HepG2 (cell line): ENCODE measurements around the gene PTK7. TPM values are rescaled to one million over a fixed set of nuclear protein-coding genes. Genes with fewer than 3 reads are reported as not detected.
A peak's percentile ranks its signal among the peaks of the same experiment; 100 is the strongest.

Experiments used
- ATAC-seq: fragments of 200-7000 bp; cut with Tn5 transposase; 3 replicates; pipeline ENCODE4 v1.9.1; 2020; ENCODE audit warnings: mild to moderate bottlenecking, moderate library complexity
- BruUV-seq: library from RNA; stranded (reverse); fragments of 400-500 nt; replicated peaks from 2 replicates; lab custom pipeline; 2021; lab: Mats Ljungman, UMichigan
- CTCF ChIA-PET: fragments of 300-600 bp; formaldehyde crosslinking; extraction: SDS; loops from one replicate; lab custom pipeline; 2021; ENCODE audit warnings: low total read pairs, inconsistent platforms, low intra/inter-chr PET ratio; lab: Yijun Ruan, JAX
- POLR2A ChIA-PET: fragments of 350-600 bp; sonication (Branson Sonifier 250); formaldehyde crosslinking; loops from one replicate; lab custom pipeline; 2020; ENCODE audit warnings: antibody characterized with exemption, inconsistent platforms; lab: Yijun Ruan, JAX
- DNase-seq: peaks from one replicate; pipeline ENCODE4 v3.0.0-alpha.2; 2015; ENCODE audit warnings: low spot score
- FAIRE-seq: peaks from 3 replicates; lab custom pipeline; 2011; peaks lifted over from hg19 to GRCh38; lab: Jason Lieb, UNC
- H2AFZ ChIP-seq: one replicate; pipeline ENCODE4 v1.6.1; 2011; ENCODE audit warnings: low read length, inconsistent platforms
- H3K27ac ChIP-seq: fragments of 300-600 bp; 3 replicates; pipeline ENCODE4 v1.8.0; 2011; ENCODE audit warnings: mixed run types, mild to moderate bottlenecking, mixed read lengths, low read length, inconsistent platforms; ENCODE audit not compliant: insufficient read depth; ENCODE audit errors: extremely low read length
- H3K27me3 ChIP-seq, 2 experiments: fragments of 200-600 bp in 1 of 2; 2 replicates in 1 of 2; 3 replicates in 1 of 2; pipeline versions ENCODE4 v1.6.0 to v1.8.0; 2011; ENCODE audit warnings: low read length in 2 of 2, mild to moderate bottlenecking in 2 of 2, moderate library complexity in 2 of 2, inconsistent platforms in 1 of 2; ENCODE audit not compliant: insufficient read depth in 2 of 2, control insufficient read depth in 1 of 2
- H3K36me3 ChIP-seq, 2 experiments: fragments of 200-600 bp in 1 of 2; replicated peaks in 1 of 2; 2 replicates in 1 of 2; 3 replicates in 1 of 2; pipeline versions ENCODE4 v1.5.1 to v1.8.0; 2011; ENCODE audit warnings: low read length in 2 of 2, inconsistent platforms in 1 of 2; ENCODE audit not compliant: insufficient read depth in 2 of 2, control insufficient read depth in 1 of 2
- H3K4me1 ChIP-seq: 2 replicates; pipeline ENCODE4 v1.5.1; 2012; ENCODE audit warnings: low read length, inconsistent platforms; ENCODE audit not compliant: insufficient read depth
- H3K4me2 ChIP-seq: 2 replicates; pipeline ENCODE4 v1.6.0; 2011; ENCODE audit warnings: low read depth, low read length, inconsistent platforms
- H3K4me3 ChIP-seq, 3 experiments: fragments of 200-600 bp in 1 of 3; sonication (generic), shearing (Covaris generic) in 1 of 3; replicated peaks in 1 of 3; 2 replicates each; pipeline ENCODE4 v1.5.1; 2011 to 2016; ENCODE audit warnings: low read length in 3 of 3, inconsistent platforms in 2 of 3, low read depth in 2 of 3, mild to moderate bottlenecking in 2 of 3, control low read depth in 1 of 3, mixed read lengths in 1 of 3; ENCODE audit not compliant: insufficient read depth in 1 of 3
- H3K79me2 ChIP-seq: one replicate; pipeline ENCODE4 v1.6.1; 2011; ENCODE audit warnings: low read length, inconsistent platforms; ENCODE audit not compliant: insufficient read depth
- H3K9ac ChIP-seq: 2 replicates; pipeline ENCODE4 v1.6.0; 2011; ENCODE audit warnings: mild to moderate bottlenecking, low read depth, low read length, inconsistent platforms; ENCODE audit not compliant: insufficient read depth
- H3K9me3 ChIP-seq: 2 replicates; pipeline ENCODE4 v1.5.1; 2012; ENCODE audit warnings: mild to moderate bottlenecking, low read length
- H4K20me1 ChIP-seq: 2 replicates; pipeline ENCODE4 v1.6.0; 2011; ENCODE audit warnings: inconsistent platforms, mild to moderate bottlenecking, low read length, moderate library complexity; ENCODE audit not compliant: insufficient read depth
- ATRX ChIP-seq: sonication (generic); formaldehyde crosslinking; IDR thresholded peaks from 2 replicates; pipeline ENCODE4 v1.4.0; 2020; ENCODE audit warnings: missing genetic modification reagents, borderline replicate concordance
- POLR2AphosphoS2 ChIP-seq: IDR thresholded peaks from 2 replicates; pipeline ENCODE4 v1.6.1; 2011; ENCODE audit warnings: low read depth, low read length, improper control_type of control experiment
- RAD21 ChIP-seq: fragments of 450-650 bp; formaldehyde crosslinking; IDR thresholded peaks from 2 replicates; pipeline ENCODE4 v1.5.0; 2020; ENCODE audit warnings: mild to moderate bottlenecking
- RAD51 ChIP-seq: fragments of 450-650 bp; IDR thresholded peaks from 2 replicates; pipeline ENCODE4 v1.6.1; 2016; ENCODE audit warnings: borderline replicate concordance
- RFX1 ChIP-seq: fragments of 450-650 bp; IDR thresholded peaks from 2 replicates; pipeline ENCODE4 v1.6.1; 2017
- XRCC5 ChIP-seq: fragments of 200-400 bp; formaldehyde crosslinking; optimal IDR thresholded peaks from 2 replicates; pipeline ENCODE3; 2017; ENCODE audit warnings: mild to moderate bottlenecking, low read length
- ZFP90 ChIP-seq: sonication (generic); formaldehyde crosslinking; IDR thresholded peaks from 2 replicates; pipeline ENCODE4 v1.8.0; 2022; ENCODE audit warnings: missing genetic modification reagents, mild to moderate bottlenecking, inconsistent platforms, borderline replicate concordance
- ZNF326 ChIP-seq: sonication (generic); formaldehyde crosslinking; IDR thresholded peaks from 2 replicates; pipeline ENCODE4 v1.4.0; 2020; ENCODE audit warnings: missing genetic modification reagents, borderline replicate concordance
- WGBS: methylation state at CpG from one replicate; pipeline ENCODE4 v1.1.6; 2017; ENCODE audit warnings: low lambda C conversion rate; 5-methylcytosine and 5-hydroxymethylcytosine counted together
- in situ Hi-C: cut with HindIII; loops from 2 replicates; pipeline ENCODE4 v1.10.0; 2017; ENCODE audit warnings: low pct_unique_long_range_greater_than_20kb; ENCODE audit not compliant: extremely low pct_ligation_motif_present
- intact Hi-C: fragments of 100-400 bp; cut with micrococcal nuclease; formaldehyde crosslinking; loops from one replicate; pipeline ENCODE4 v1.10.0; 2022; ENCODE audit not compliant: unreplicated experiment
- polyA plus RNA-seq, 8 experiments: library from polyadenylated mRNA; depleted of rRNA in 3 of 8; stranded (reverse) in 7 of 8; unstranded in 1 of 8; fragments of >200 nt; fragmentation: Illumina TruSeq in 4 of 8; extraction: Trizol in 4 of 8; gene quantifications; 2 replicates each; pipeline versions ENCODE4 v1.2.1 to v1.2.3, GENCODE V29; 2011 to 2016; ENCODE audit warnings: low read depth in 4 of 8, missing spikeins in 1 of 8, mixed read lengths in 1 of 8; ENCODE audit not compliant: insufficient read depth in 1 of 8
- total RNA-seq, 5 experiments: library from RNA; depleted of rRNA; stranded (reverse); fragments of >200 nt; fragmentation: Illumina TruSeq; extraction: Trizol; gene quantifications; 2 replicates each; pipeline ENCODE4 v1.2.3, GENCODE V29; 2016; ENCODE audit warnings: low read depth in 1 of 5
- TF ChIP-seq, protein P1 (sequence below): sonication (generic); formaldehyde crosslinking; IDR thresholded peaks from 2 replicates; pipeline ENCODE4 v1.4.0; 2020; ENCODE audit warnings: mild to moderate bottlenecking, missing genetic modification reagents, borderline replicate concordance
- TF ChIP-seq, protein P2 (sequence below): sonication (generic); formaldehyde crosslinking; IDR thresholded peaks from 2 replicates; pipeline ENCODE4 v1.5.0; 2020; ENCODE audit warnings: missing genetic modification reagents, mild to moderate bottlenecking, borderline replicate concordance

The PTK7 gene
- total and polyA plus RNA-seq, 2 of the 13 experiments (the other 11 are each of a cell fraction or from before 2014, with no cell fraction given): 98.5 to 99.8 TPM

DNA sequence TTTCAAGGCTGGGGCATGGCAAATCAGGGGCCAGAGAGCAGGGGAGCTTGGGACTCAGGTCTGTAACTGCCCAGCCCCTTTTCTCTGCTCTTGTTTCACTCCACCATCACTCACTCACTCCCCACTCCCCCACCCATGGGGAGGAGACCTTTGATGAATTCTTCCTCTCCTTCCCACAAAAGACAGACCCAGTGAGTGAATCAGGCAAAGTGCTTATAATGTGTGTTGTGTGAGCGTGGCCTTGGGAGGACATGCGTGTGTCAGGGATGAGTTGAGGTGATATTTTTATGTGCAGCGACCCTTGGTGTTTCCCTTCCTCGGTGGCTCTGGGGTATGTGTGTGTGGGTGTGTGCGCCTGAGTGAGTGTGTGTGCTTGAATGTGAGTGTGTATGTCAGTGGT, 104.9 kb downstream of the PTK7 start:
- Histone ChIP-seq H3K4me1 (peaks cover 22% of the 10 kb centered on the region), H3K4me2 (no peak overlapping the region), H3K27me3 (no peaks in the 10 kb centered on the region; a peak in 1 of 5 replicates), H3K79me2 (no peaks in the 10 kb centered on the region), H3K9ac (peak overlapping the region; percentile 80; the same call in 1 of the 2 replicates), H4K20me1 (no peaks in the 10 kb centered on the region), H3K4me3 (no peak overlapping the region), H3K9me3 (no peaks in the 10 kb centered on the region), H3K27ac (peak overlapping the region; percentile 58), H2AFZ (no peak overlapping the region), H3K36me3 (peaks cover 21 to 29% of the 10 kb centered on the region in 2 experiments)
- ATAC-seq: peak; percentile 10
- ChIA-PET POLR2A (interaction anchor here (1.3 to 2.1 kb wide), 3 partner anchors 48 to 189 kb away, joined by 3 to 11 read pairs (median 5); partner anchors contain the start of genes DNPH1, KLC4, MRPL2 and ZNF318), CTCF (no interaction called here)
- in situ Hi-C loops: no loop called here
- intact Hi-C loops: no loop called here
- no peak for FAIRE-seq
- no TSS peak for BruUV-seq
- TF ChIP-seq, protein P1, sequence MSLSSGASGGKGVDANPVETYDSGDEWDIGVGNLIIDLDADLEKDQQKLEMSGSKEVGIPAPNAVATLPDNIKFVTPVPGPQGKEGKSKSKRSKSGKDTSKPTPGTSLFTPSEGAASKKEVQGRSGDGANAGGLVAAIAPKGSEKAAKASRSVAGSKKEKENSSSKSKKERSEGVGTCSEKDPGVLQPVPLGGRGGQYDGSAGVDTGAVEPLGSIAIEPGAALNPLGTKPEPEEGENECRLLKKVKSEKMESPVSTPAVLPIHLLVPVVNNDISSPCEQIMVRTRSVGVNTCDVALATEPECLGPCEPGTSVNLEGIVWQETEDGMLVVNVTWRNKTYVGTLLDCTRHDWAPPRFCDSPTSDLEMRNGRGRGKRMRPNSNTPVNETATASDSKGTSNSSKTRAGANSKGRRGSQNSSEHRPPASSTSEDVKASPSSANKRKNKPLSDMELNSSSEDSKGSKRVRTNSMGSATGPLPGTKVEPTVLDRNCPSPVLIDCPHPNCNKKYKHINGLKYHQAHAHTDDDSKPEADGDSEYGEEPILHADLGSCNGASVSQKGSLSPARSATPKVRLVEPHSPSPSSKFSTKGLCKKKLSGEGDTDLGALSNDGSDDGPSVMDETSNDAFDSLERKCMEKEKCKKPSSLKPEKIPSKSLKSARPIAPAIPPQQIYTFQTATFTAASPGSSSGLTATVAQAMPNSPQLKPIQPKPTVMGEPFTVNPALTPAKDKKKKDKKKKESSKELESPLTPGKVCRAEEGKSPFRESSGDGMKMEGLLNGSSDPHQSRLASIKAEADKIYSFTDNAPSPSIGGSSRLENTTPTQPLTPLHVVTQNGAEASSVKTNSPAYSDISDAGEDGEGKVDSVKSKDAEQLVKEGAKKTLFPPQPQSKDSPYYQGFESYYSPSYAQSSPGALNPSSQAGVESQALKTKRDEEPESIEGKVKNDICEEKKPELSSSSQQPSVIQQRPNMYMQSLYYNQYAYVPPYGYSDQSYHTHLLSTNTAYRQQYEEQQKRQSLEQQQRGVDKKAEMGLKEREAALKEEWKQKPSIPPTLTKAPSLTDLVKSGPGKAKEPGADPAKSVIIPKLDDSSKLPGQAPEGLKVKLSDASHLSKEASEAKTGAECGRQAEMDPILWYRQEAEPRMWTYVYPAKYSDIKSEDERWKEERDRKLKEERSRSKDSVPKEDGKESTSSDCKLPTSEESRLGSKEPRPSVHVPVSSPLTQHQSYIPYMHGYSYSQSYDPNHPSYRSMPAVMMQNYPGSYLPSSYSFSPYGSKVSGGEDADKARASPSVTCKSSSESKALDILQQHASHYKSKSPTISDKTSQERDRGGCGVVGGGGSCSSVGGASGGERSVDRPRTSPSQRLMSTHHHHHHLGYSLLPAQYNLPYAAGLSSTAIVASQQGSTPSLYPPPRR: no peak
- TF ChIP-seq RAD21 (no peak), XRCC5 (no peak), RAD51 (no peak), RFX1 (no peak), ATRX (CRISPR knock-in tag) (no peak), ZNF326 (0 out of 2 replicates have a peak, but pooled peaks have one; percentile 43), POLR2AphosphoS2 (0 out of 2 replicates have a peak, but pooled peaks have one; percentile 57), ZFP90 (CRISPR knock-in tag) (no peak)
- TF ChIP-seq, protein P2, sequence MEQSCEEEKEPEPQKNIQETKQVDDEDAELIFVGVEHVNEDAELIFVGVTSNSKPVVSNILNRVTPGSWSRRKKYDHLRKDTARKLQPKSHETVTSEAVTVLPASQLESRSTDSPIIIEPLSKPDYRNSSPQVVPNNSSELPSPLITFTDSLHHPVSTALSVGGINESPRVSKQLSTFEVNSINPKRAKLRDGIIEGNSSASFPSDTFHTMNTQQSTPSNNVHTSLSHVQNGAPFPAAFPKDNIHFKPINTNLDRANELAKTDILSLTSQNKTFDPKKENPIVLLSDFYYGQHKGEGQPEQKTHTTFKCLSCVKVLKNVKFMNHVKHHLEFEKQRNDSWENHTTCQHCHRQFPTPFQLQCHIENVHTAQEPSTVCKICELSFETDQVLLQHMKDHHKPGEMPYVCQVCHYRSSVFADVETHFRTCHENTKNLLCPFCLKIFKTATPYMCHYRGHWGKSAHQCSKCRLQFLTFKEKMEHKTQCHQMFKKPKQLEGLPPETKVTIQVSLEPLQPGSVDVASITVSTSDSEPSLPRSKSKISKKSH: no peak
- DNase-seq: no peak
- 89% methylated on average over 5 of the region's 5 CpGs for WGBS
